IMR-90 (cell line): ENCODE results near the gene PAX1. TPM values are rescaled to one million over a fixed set of nuclear protein-coding genes. Genes with fewer than 3 reads are reported as not detected.

Experiments used
- ATAC-seq: fragments of 200-7000 bp; cut with Tn5 transposase; 2 replicates; pipeline ENCODE4 v1.9.1; 2020; ENCODE audit warnings: low read depth, mild to moderate bottlenecking, moderate library complexity
- BruUV-seq: library from RNA; stranded (reverse); fragments of 400-500 nt; replicated peaks from 2 replicates; lab custom pipeline; 2021; lab: Mats Ljungman, UMichigan
- CTCF ChIA-PET: fragments of 300-600 bp; formaldehyde crosslinking; extraction: SDS; loops from one replicate; lab custom pipeline; 2021; ENCODE audit warnings: antibody characterized with exemption; lab: Yijun Ruan, JAX
- POLR2A ChIA-PET: fragments of 300-600 bp; sonication (Branson Sonifier 250); formaldehyde crosslinking; loops from one replicate; lab custom pipeline; 2022; ENCODE audit warnings: antibody characterized with exemption; ENCODE audit not compliant: unreplicated experiment; lab: Charles Lee
- DNase-seq: peaks from one replicate; pipeline ENCODE4 v3.0.0; 2013
- H2AFZ ChIP-seq: replicated peaks from 2 replicates; pipeline ENCODE3; 2013; ENCODE audit warnings: low read length, mild to moderate bottlenecking; ENCODE audit not compliant: poor library complexity
- H2AK5ac ChIP-seq: 2 replicates; pipeline ENCODE4 v1.6.1; 2013; ENCODE audit warnings: low read depth, low read length, inconsistent platforms
- H2AK9ac ChIP-seq: replicated peaks from 2 replicates; pipeline ENCODE3; 2013; ENCODE audit warnings: mild to moderate bottlenecking, low read depth, low read length, moderate library complexity; ENCODE audit not compliant: poor library complexity
- H2BK120ac ChIP-seq: 2 replicates; pipeline ENCODE4 v1.6.1; 2013; ENCODE audit warnings: low read depth, low read length, inconsistent platforms
- H2BK15ac ChIP-seq: 3 replicates; pipeline ENCODE4 v1.6.1; 2013; ENCODE audit warnings: low read depth, low read length, inconsistent platforms
- H2BK20ac ChIP-seq: 2 replicates; pipeline ENCODE4 v1.6.1; 2013; ENCODE audit warnings: low read depth, mild to moderate bottlenecking, inconsistent platforms, low read length, moderate library complexity
- H2BK5ac ChIP-seq: 2 replicates; pipeline ENCODE4 v1.6.1; 2013; ENCODE audit warnings: mild to moderate bottlenecking, low read depth, low read length, inconsistent platforms; ENCODE audit not compliant: poor library complexity, severe bottlenecking
- H3K14ac ChIP-seq: replicated peaks from 2 replicates; pipeline ENCODE4 v1.6.1; 2013; ENCODE audit warnings: low read depth, low read length, inconsistent platforms
- H3K18ac ChIP-seq: 2 replicates; pipeline ENCODE4 v1.6.1; 2013; ENCODE audit warnings: low read depth, low read length, control low read depth
- H3K23ac ChIP-seq: 2 replicates; pipeline ENCODE4 v1.6.1; 2013; ENCODE audit warnings: low read depth, low read length, inconsistent platforms
- H3K27ac ChIP-seq: 2 replicates; pipeline ENCODE4 v1.5.1; 2013; ENCODE audit warnings: mild to moderate bottlenecking, control low read depth, low read length; ENCODE audit not compliant: insufficient read depth
- H3K27me3 ChIP-seq: 2 replicates; pipeline ENCODE4 v1.6.1; 2013; ENCODE audit warnings: low read length; ENCODE audit not compliant: control insufficient read depth, insufficient read depth
- H3K36me3 ChIP-seq: 2 replicates; pipeline ENCODE4 v1.6.1; 2013; ENCODE audit warnings: low read length, mixed read lengths; ENCODE audit not compliant: control insufficient read depth, insufficient read depth
- H3K4ac ChIP-seq: 2 replicates; pipeline ENCODE4 v1.6.1; 2013; ENCODE audit warnings: low read depth, low read length, inconsistent platforms
- H3K4me1 ChIP-seq: 2 replicates; pipeline ENCODE4 v1.6.1; 2013; ENCODE audit warnings: low read length, mixed read lengths; ENCODE audit not compliant: control insufficient read depth, insufficient read depth
- H3K4me2 ChIP-seq: 2 replicates; pipeline ENCODE4 v1.6.1; 2013; ENCODE audit warnings: low read depth, mild to moderate bottlenecking, control low read depth, low read length, moderate library complexity
- H3K4me3 ChIP-seq: 2 replicates; pipeline ENCODE4 v1.5.1; 2013; ENCODE audit warnings: low read depth, mild to moderate bottlenecking, control low read depth, low read length, moderate library complexity; ENCODE audit not compliant: insufficient read depth
- H3K56ac ChIP-seq: 2 replicates; pipeline ENCODE4 v1.6.1; 2013; ENCODE audit warnings: low read length, inconsistent platforms; ENCODE audit not compliant: insufficient read depth; ENCODE audit errors: extremely low read depth
- H3K79me1 ChIP-seq, 2 experiments: 2 replicates each; pipeline ENCODE4 v1.6.1; 2013; ENCODE audit warnings: low read length in 2 of 2, inconsistent platforms in 1 of 2, low read depth in 1 of 2
- H3K9ac ChIP-seq: 2 replicates; pipeline ENCODE4 v1.6.1; 2013; ENCODE audit warnings: low read depth, low read length, control low read depth
- H3K9me1 ChIP-seq: 2 replicates; pipeline ENCODE4 v1.6.1; 2013; ENCODE audit warnings: low read length, inconsistent platforms; ENCODE audit not compliant: insufficient read depth
- H3K9me3 ChIP-seq: 2 replicates; pipeline ENCODE4 v1.6.1; 2013; ENCODE audit warnings: low read length; ENCODE audit not compliant: control insufficient read depth, insufficient read depth
- H4K20me1 ChIP-seq: 2 replicates; pipeline ENCODE4 v1.6.1; 2013; ENCODE audit warnings: low read length, inconsistent platforms; ENCODE audit not compliant: insufficient read depth
- H4K5ac ChIP-seq: 2 replicates; pipeline ENCODE4 v1.6.1; 2013; ENCODE audit warnings: mild to moderate bottlenecking, low read depth, low read length, control low read depth
- H4K8ac ChIP-seq, 2 experiments: 2 replicates each; pipeline ENCODE4 v1.6.1; 2013; ENCODE audit warnings: low read depth in 2 of 2, low read length in 2 of 2, control low read depth in 1 of 2, inconsistent platforms in 1 of 2
- H4K91ac ChIP-seq: 2 replicates; pipeline ENCODE4 v1.6.1; 2013; ENCODE audit warnings: low read depth, low read length, inconsistent platforms; ENCODE audit not compliant: insufficient read depth
- BHLHE40 ChIP-seq: fragments of 150-350 bp; IDR thresholded peaks from 2 replicates; pipeline ENCODE4 v1.6.1; 2016; ENCODE audit warnings: mild to moderate bottlenecking, low read depth, low read length
- CEBPB ChIP-seq: IDR thresholded peaks from 2 replicates; pipeline ENCODE4 v1.6.1; 2012; ENCODE audit warnings: low read depth, low read length, improper control_type of control experiment
- MAFK ChIP-seq: IDR thresholded peaks from 2 replicates; pipeline ENCODE4 v1.6.1; 2012; ENCODE audit warnings: low read depth, low read length, improper control_type of control experiment
- RAD21 ChIP-seq: IDR thresholded peaks from 2 replicates; pipeline ENCODE4 v1.6.1; 2012; ENCODE audit warnings: low read length, improper control_type of control experiment
- SMC3 ChIP-seq: fragments of 150-350 bp; IDR thresholded peaks from 2 replicates; pipeline ENCODE4 v1.6.1; 2016; ENCODE audit warnings: low read depth, mild to moderate bottlenecking, antibody characterized with exemption, low read length, moderate library complexity
- USF2 ChIP-seq: fragments of 150-350 bp; IDR thresholded peaks from 2 replicates; pipeline ENCODE4 v1.6.1; 2017; ENCODE audit warnings: mild to moderate bottlenecking, antibody characterized with exemption, low read length, low read depth
- WGBS, 2 experiments: methylation state at CpG; one replicate each; pipeline versions ENCODE4 v1.1.5 to v1.1.7; 2013; ENCODE audit warnings: missing lambda C conversion rate in 2 of 2; ENCODE audit not compliant: insufficient read length in 1 of 2; ENCODE audit errors: extremely low coverage in 2 of 2; 5-methylcytosine and 5-hydroxymethylcytosine counted together
- dilution Hi-C: fragments of 300-500 bp; cut with HindIII; formaldehyde crosslinking; loops from one replicate; pipeline ENCODE4 v1.14.3; 2018; ENCODE audit warnings: low sequenced_read_pairs; ENCODE audit not compliant: unreplicated experiment
- in situ Hi-C: fragments of 300-500 bp; cut with MboI; formaldehyde crosslinking; loops from 3 replicates; pipeline ENCODE4 v1.14.3; 2019; ENCODE audit warnings: low sequenced_read_pairs, inconsistent platforms, mixed read lengths
- intact Hi-C: fragments of 100-400 bp; cut with micrococcal nuclease; formaldehyde crosslinking; loops from 2 replicates; pipeline ENCODE4 v1.10.0; 2022
- polyA plus RNA-seq, 3 experiments: library from polyadenylated mRNA; depleted of rRNA; stranded (reverse); fragments of >200 nt; gene quantifications; 2 replicates each; pipeline ENCODE4 v1.2.3, GENCODE V29; 2012; ENCODE audit warnings: low replicate concordance in 1 of 3
- total RNA-seq: library from RNA; depleted of rRNA; stranded (reverse); fragments of >200 nt; gene quantifications from 2 replicates; pipeline ENCODE4 v1.2.3, GENCODE V29; 2012
- TF ChIP-seq, protein P1 (sequence below): conservative IDR thresholded peaks from 2 replicates; pipeline ENCODE4 v1.5.1; 2012; ENCODE audit warnings: mild to moderate bottlenecking, low read depth, low read length, improper control_type of control experiment

Gene PAX1
- total and polyA plus RNA-seq, 2 of the 4 experiments (the other 2 are of a cell fraction): not detected

DNA sequence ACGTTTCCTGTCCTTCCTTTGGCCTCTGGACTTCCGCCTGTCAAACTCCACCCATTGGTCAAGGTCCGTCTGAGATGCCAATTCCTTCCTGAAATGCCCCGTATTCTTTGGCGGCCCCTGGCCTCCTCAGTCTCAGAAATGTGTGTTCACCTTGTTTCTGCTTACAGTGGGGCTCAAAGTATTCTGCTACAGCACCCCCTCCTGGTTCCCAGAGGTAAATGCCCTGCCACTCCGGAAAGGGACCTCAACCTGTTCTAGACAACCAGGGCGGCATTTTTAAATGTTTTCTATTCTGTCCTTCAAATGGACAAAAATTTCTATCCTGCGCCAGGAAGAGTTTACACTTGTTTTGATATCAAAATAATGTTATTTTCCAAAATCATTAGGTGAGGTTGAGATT, 12.1 kb upstream of the PAX1 start:
- no peak overlapping the region for H3K4me2 ChIP-seq
- peaks cover 2% of the 10 kb centered on the region; the same call in 1 of the 2 replicates for H3K9me3 ChIP-seq
- POLR2A ChIA-PET: no interaction called here
- ATAC-seq (no peak), DNase-seq (no peak)
- no peak overlapping the region for H3K9ac ChIP-seq
- in situ Hi-C loops: no loop called here
- no TSS peak for BruUV-seq
- no peak overlapping the region for H3K23ac ChIP-seq
- H4K5ac ChIP-seq: no peak overlapping the region
- WGBS, 2 experiments: 8% methylated on average over 4 of the region's 8 CpGs; no CpG with 5 or more reads in 1 of the 2 experiments
- intact Hi-C loops: no loop called here
- no peak overlapping the region for H2BK15ac ChIP-seq
- CTCF ChIA-PET: no interaction called here
- no peaks in the 10 kb centered on the region for H3K9me1 ChIP-seq
- H4K91ac ChIP-seq: no peak overlapping the region
- no peak overlapping the region for H3K27ac ChIP-seq
- H3K36me3 ChIP-seq: no peaks in the 10 kb centered on the region
- no peak overlapping the region for H4K8ac ChIP-seq
- H3K79me1 ChIP-seq: no peaks in the 10 kb centered on the region
- H3K4me3 ChIP-seq: no peak overlapping the region
- no peaks in the 10 kb centered on the region for H3K27me3 ChIP-seq
- H4K20me1 ChIP-seq: no peaks in the 10 kb centered on the region
- H3K18ac ChIP-seq: no peak overlapping the region
- H2AFZ ChIP-seq: no peak overlapping the region
- H2AK9ac ChIP-seq: no peak overlapping the region
- no peak overlapping the region for H3K4ac ChIP-seq
- no peaks in the 10 kb centered on the region for H3K4me1 ChIP-seq
- TF ChIP-seq CEBPB (no peak), USF2 (no peak), BHLHE40 (no peak), MAFK (no peak), RAD21 (no peak), SMC3 (no peak)
- TF ChIP-seq, protein P1, sequence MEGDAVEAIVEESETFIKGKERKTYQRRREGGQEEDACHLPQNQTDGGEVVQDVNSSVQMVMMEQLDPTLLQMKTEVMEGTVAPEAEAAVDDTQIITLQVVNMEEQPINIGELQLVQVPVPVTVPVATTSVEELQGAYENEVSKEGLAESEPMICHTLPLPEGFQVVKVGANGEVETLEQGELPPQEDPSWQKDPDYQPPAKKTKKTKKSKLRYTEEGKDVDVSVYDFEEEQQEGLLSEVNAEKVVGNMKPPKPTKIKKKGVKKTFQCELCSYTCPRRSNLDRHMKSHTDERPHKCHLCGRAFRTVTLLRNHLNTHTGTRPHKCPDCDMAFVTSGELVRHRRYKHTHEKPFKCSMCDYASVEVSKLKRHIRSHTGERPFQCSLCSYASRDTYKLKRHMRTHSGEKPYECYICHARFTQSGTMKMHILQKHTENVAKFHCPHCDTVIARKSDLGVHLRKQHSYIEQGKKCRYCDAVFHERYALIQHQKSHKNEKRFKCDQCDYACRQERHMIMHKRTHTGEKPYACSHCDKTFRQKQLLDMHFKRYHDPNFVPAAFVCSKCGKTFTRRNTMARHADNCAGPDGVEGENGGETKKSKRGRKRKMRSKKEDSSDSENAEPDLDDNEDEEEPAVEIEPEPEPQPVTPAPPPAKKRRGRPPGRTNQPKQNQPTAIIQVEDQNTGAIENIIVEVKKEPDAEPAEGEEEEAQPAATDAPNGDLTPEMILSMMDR: no peak
- dilution Hi-C loops: no loop called here
- H2BK120ac ChIP-seq: no peak overlapping the region
- no peak overlapping the region for H3K56ac ChIP-seq
- H2AK5ac ChIP-seq: no peak overlapping the region
- H3K14ac ChIP-seq: no peak overlapping the region
- H2BK20ac ChIP-seq: no peak overlapping the region
- no peak overlapping the region for H2BK5ac ChIP-seq
